HCT116 (cell line): ENCODE results near the gene CPT1A.

Source experiments
- CEBPB ChIP-seq: IDR thresholded peaks from 2 replicates; pipeline ENCODE4 v1.6.1; 2012; ENCODE audit warnings: low read depth
- EGR1 ChIP-seq: IDR thresholded peaks from 2 replicates; pipeline ENCODE4 v1.6.1; 2012; ENCODE audit warnings: low read depth
- ELF1 ChIP-seq: IDR thresholded peaks from 2 replicates; pipeline ENCODE4 v1.6.1; 2012; ENCODE audit warnings: low read depth, borderline replicate concordance
- EZH2 ChIP-seq: fragments of 200-600 bp; sonication (generic); IDR thresholded peaks from 2 replicates; pipeline ENCODE4 v1.6.1; 2017; ENCODE audit warnings: antibody characterized with exemption, mixed run types
- POLR2A ChIP-seq: IDR thresholded peaks from 2 replicates; pipeline ENCODE4 v1.7.0; 2011; ENCODE audit warnings: borderline replicate concordance; ENCODE audit not compliant: insufficient read depth, insufficient read length; ENCODE audit errors: extremely low read depth
- SP1 ChIP-seq: IDR thresholded peaks from 2 replicates; pipeline ENCODE4 v1.6.1; 2012; ENCODE audit warnings: low read depth
- SRF ChIP-seq: IDR thresholded peaks from 2 replicates; pipeline ENCODE4 v1.6.1; 2012; ENCODE audit warnings: low read depth
- ZFX ChIP-seq: fragments of 450-650 bp; IDR thresholded peaks from 2 replicates; pipeline ENCODE4 v1.6.1; 2017
- ZNF274 ChIP-seq: fragments of 200-500 bp; sonication (Bioruptor generic); IDR thresholded peaks from 2 replicates; pipeline ENCODE4 v1.6.1; 2014; ENCODE audit warnings: mild to moderate bottlenecking, low read depth, low read length, inconsistent platforms
- TF ChIP-seq, protein P1 (sequence below), 3 experiments: fragments of 200-600 bp in 1 of 3; sonication (generic) in 1 of 3; IDR thresholded peaks in 2 of 3; conservative IDR thresholded peaks in 1 of 3; 2 replicates each; pipeline ENCODE4 v1.5.1; 2012 to 2017; ENCODE audit warnings: low read depth in 2 of 3, low read length in 2 of 3, antibody characterized with exemption in 1 of 3, borderline replicate concordance in 1 of 3, control low read depth in 1 of 3, mild to moderate bottlenecking in 1 of 3, mixed read lengths in 1 of 3, mixed run types in 1 of 3, moderate library complexity in 1 of 3; ENCODE audit not compliant: insufficient read depth in 1 of 3
- TF ChIP-seq, protein P2 (sequence below): IDR thresholded peaks from 2 replicates; pipeline ENCODE4 v1.6.1; 2012; ENCODE audit warnings: low read depth
- TF ChIP-seq, protein P3 (sequence below): IDR thresholded peaks from 2 replicates; pipeline ENCODE4 v1.6.1; 2012
- TF ChIP-seq, protein P4 (sequence below): IDR thresholded peaks from 2 replicates; pipeline ENCODE4 v1.6.1; 2012

DNA sequence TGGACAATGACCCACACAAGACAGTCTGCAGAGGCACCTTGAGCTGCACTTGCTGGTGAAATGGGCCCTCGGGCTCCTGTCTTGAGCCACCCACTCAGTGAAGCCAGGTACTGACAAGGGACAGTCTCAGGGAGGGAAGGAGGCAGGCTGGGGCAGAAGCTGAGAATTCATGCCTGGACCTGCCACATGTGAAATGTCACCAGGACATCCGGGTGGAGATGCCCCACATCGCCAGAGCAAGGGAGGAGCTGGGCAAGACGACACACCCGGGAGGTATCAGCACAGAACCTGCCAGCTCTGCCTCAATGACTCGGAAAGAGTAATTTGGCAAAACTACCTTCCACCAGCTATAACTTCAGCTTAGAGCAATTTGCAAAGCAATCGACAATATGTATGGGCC lies 23.5 kb downstream of the CPT1A start:
- TF ChIP-seq, protein P1, sequence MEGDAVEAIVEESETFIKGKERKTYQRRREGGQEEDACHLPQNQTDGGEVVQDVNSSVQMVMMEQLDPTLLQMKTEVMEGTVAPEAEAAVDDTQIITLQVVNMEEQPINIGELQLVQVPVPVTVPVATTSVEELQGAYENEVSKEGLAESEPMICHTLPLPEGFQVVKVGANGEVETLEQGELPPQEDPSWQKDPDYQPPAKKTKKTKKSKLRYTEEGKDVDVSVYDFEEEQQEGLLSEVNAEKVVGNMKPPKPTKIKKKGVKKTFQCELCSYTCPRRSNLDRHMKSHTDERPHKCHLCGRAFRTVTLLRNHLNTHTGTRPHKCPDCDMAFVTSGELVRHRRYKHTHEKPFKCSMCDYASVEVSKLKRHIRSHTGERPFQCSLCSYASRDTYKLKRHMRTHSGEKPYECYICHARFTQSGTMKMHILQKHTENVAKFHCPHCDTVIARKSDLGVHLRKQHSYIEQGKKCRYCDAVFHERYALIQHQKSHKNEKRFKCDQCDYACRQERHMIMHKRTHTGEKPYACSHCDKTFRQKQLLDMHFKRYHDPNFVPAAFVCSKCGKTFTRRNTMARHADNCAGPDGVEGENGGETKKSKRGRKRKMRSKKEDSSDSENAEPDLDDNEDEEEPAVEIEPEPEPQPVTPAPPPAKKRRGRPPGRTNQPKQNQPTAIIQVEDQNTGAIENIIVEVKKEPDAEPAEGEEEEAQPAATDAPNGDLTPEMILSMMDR (IDR thresholded peaks at IDR 0.05 in 2 of 3, conservative IDR thresholded peaks at IDR 0.05 in 1 of 3; ENCODE audit: borderline replicate concordance in 1 of 3, insufficient read depth in 1 of 3, low read depth in 2 of 3, low read length in 2 of 3), result no peak
- TF ChIP-seq, protein P2, sequence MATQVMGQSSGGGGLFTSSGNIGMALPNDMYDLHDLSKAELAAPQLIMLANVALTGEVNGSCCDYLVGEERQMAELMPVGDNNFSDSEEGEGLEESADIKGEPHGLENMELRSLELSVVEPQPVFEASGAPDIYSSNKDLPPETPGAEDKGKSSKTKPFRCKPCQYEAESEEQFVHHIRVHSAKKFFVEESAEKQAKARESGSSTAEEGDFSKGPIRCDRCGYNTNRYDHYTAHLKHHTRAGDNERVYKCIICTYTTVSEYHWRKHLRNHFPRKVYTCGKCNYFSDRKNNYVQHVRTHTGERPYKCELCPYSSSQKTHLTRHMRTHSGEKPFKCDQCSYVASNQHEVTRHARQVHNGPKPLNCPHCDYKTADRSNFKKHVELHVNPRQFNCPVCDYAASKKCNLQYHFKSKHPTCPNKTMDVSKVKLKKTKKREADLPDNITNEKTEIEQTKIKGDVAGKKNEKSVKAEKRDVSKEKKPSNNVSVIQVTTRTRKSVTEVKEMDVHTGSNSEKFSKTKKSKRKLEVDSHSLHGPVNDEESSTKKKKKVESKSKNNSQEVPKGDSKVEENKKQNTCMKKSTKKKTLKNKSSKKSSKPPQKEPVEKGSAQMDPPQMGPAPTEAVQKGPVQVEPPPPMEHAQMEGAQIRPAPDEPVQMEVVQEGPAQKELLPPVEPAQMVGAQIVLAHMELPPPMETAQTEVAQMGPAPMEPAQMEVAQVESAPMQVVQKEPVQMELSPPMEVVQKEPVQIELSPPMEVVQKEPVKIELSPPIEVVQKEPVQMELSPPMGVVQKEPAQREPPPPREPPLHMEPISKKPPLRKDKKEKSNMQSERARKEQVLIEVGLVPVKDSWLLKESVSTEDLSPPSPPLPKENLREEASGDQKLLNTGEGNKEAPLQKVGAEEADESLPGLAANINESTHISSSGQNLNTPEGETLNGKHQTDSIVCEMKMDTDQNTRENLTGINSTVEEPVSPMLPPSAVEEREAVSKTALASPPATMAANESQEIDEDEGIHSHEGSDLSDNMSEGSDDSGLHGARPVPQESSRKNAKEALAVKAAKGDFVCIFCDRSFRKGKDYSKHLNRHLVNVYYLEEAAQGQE, result no peak
- TF ChIP-seq, protein P3, sequence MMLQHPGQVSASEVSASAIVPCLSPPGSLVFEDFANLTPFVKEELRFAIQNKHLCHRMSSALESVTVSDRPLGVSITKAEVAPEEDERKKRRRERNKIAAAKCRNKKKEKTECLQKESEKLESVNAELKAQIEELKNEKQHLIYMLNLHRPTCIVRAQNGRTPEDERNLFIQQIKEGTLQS, result no peak
- no peak for TF ChIP-seq ZNF274
- no peak for TF ChIP-seq ELF1
- no peak for TF ChIP-seq ZFX
- TF ChIP-seq POLR2A, result no peak
- TF ChIP-seq EGR1, result no peak
- TF ChIP-seq SP1, result no peak
- no peak for TF ChIP-seq CEBPB
- TF ChIP-seq EZH2, result no peak
- TF ChIP-seq, protein P4, sequence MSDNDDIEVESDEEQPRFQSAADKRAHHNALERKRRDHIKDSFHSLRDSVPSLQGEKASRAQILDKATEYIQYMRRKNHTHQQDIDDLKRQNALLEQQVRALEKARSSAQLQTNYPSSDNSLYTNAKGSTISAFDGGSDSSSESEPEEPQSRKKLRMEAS, result no peak
- TF ChIP-seq SRF, result no peak
